ENCODE results near the gene CNTN4.

CNTN4 gene

GRCh38 chr3:3013317-3014052 lies 914.8 kb downstream of the CNTN4 start:
- in situ Hi-C loops (cut with MboI; ENCODE audit: low sequenced_read_pairs) = no loop called here

- in situ Hi-C loops (cut with MboI; ENCODE audit: low sequenced_read_pairs) = no loop called here
These were observed 916.8 kb downstream of the CNTN4 start for GRCh38 chr3:3015185-3016089.

- in situ Hi-C loops (cut with MboI; ENCODE audit: low sequenced_read_pairs) = no loop called here
These were observed 917.6 kb downstream of the CNTN4 start for GRCh38 chr3:3016226-3016625.

- in situ Hi-C loops (cut with MboI; ENCODE audit: low sequenced_read_pairs) = no loop called here
These were observed 921.5 kb downstream of the CNTN4 start for GRCh38 chr3:3020209-3020608.

- in situ Hi-C loops (cut with MboI; ENCODE audit: low sequenced_read_pairs) = no loop called here
These were observed 924.6 kb downstream of the CNTN4 start for GRCh38 chr3:3023111-3023745.

- in situ Hi-C loops (cut with MboI; ENCODE audit: low sequenced_read_pairs) = no loop called here
These were observed 929.4 kb downstream of the CNTN4 start for GRCh38 chr3:3027976-3028567.

- in situ Hi-C loops (cut with MboI; ENCODE audit: low sequenced_read_pairs) = no loop called here
These were observed 932.7 kb downstream of the CNTN4 start for GRCh38 chr3:3031326-3031725.

- in situ Hi-C loops (cut with MboI; ENCODE audit: low sequenced_read_pairs) = no loop called here
These were observed 938.5 kb downstream of the CNTN4 start for GRCh38 chr3:3037156-3037555.

GRCh38 chr3:3038201-3038991 lies 939.7 kb downstream of the CNTN4 start:
- in situ Hi-C loops (cut with MboI; ENCODE audit: low sequenced_read_pairs) = no loop called here

- in situ Hi-C loops (cut with MboI; ENCODE audit: low sequenced_read_pairs) = no loop called here
These were observed 955.3 kb downstream of the CNTN4 start for GRCh38 chr3:3053974-3054373.

- in situ Hi-C loops (cut with MboI; ENCODE audit: low sequenced_read_pairs) = no loop called here
These were observed 961.0 kb downstream of the CNTN4 start for GRCh38 chr3:3059645-3060044.

GRCh38 chr3:3064297-3064696 lies 965.6 kb downstream of the CNTN4 start:
- in situ Hi-C loops (cut with MboI; ENCODE audit: low sequenced_read_pairs) = no loop called here

- in situ Hi-C loops (cut with MboI; ENCODE audit: low sequenced_read_pairs) = no loop called here
These were observed 967.2 kb downstream of the CNTN4 start for GRCh38 chr3:3065876-3066275.

- in situ Hi-C loops (cut with MboI; ENCODE audit: low sequenced_read_pairs) = no loop called here
These were observed 967.7 kb downstream of the CNTN4 start for GRCh38 chr3:3066378-3066777.

GRCh38 chr3:3066910-3067309 lies 968.2 kb downstream of the CNTN4 start:
- in situ Hi-C loops (cut with MboI; ENCODE audit: low sequenced_read_pairs) = no loop called here

- in situ Hi-C loops (cut with MboI; ENCODE audit: low sequenced_read_pairs) = no loop called here
These were observed 969.8 kb downstream of the CNTN4 start for GRCh38 chr3:3068358-3068881.

- in situ Hi-C loops (cut with MboI; ENCODE audit: low sequenced_read_pairs) = no loop called here
These were observed 971.1 kb downstream of the CNTN4 start for GRCh38 chr3:3069723-3070122.

- in situ Hi-C loops (cut with MboI; ENCODE audit: low sequenced_read_pairs) = no loop called here
These were observed 972.5 kb downstream of the CNTN4 start for GRCh38 chr3:3071136-3071535.

GRCh38 chr3:3074551-3075257 lies 976.0 kb downstream of the CNTN4 start:
- in situ Hi-C loops (cut with MboI; ENCODE audit: low sequenced_read_pairs) = no loop called here

- in situ Hi-C loops (cut with MboI; ENCODE audit: low sequenced_read_pairs) = no loop called here
These were observed 981.6 kb downstream of the CNTN4 start for GRCh38 chr3:3080309-3080708.
